GM21528 (cell line): Measurements from ENCODE around the gene XRCC1.

Experiments used
- ATAC-seq: cut with Tn5 transposase; IDR thresholded peaks from one replicate; pipeline ENCODE4 v1.9.1; 2021; ENCODE audit warnings: mild to moderate bottlenecking, moderate library complexity; ENCODE audit not compliant: unreplicated experiment, low FRiP score

XRCC1 gene

DNA sequence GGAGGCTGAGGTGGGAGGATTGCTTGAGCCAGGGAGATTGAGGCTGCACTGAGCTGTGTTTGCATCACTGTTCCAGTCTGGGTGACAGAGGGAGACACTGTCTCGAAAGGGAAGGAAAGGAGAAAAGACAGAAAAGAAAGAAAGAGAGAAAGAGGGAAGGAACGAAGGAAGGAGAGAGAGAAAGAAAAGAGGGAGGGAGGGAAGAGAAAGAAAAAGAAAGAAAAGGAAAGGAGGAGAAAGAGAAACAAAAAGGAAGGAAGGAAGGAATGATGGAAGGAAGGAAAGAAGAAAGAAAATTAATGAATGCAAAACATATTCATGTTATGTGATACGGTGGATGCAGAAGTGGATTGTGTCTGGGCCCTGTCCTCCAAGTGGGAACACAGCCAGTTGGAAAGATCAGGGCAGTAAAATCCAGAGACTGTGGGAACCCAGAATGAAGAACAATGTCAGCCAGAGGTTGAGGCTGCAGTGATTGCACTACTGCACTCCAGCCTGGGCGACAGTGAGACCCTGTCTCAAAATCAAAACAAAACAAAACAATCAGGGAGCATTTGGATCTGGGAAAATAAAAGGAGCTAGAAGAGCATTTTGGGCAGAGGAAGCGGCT, 77.0 kb downstream of the XRCC1 start:
- ATAC-seq, result no peak

DNA sequence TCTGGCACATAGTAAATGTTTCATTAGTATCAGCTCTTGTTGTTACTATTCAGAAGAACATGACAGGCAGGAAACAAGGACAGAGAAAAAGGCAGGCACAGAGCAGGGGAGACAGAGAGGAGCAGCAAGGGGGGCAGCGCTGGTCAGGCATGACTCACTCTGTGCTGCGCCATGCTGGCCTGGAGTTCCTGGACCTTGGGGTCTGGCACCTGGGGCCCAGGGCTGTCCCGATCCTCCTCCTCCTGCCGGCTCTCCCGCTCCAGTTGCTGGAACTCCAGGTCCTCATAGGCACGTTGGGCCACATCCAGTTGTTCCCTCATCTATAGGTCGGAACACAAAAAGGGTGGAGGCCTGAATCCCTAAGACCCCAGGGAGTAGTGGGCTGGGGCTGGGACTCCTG, 78.4 kb downstream of the XRCC1 start:
- no peak for ATAC-seq

DNA sequence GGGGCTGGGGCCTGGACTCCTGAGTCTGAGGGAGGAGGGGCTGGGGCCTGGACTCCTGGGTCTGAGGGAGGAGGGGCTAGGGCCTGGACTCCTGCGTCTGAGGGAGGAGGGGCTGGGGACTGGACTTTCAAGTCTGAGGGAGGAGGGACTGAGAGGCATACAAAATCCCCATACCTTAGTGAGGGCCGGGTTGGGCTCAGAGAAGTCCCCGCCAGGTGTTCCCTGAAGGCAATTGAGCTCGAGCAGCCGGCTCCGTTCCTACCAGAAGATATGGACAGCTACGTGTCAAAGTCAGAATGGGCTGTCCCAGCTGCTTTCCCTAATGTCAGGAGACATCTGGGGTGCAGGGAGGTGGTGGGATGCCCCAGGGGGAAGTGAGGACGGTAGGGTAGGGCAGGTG, 80.2 kb downstream of the XRCC1 start:
- no peak for ATAC-seq
